Activated CD4-positive, alpha-beta T cell treated with anti-CD3 and anti-CD28 coated beads, Interleukin-2, Interleukin-4, amounts not matched to agents 100 ng/mL and 50 ng/mL, durations not matched to agents 16 hours and 8 hours (primary cell): ENCODE data around the gene SERPINB10.
A peak's percentile ranks its signal among the peaks of the same experiment; 100 is the strongest.

Source experiments
- DNase-seq: peaks from one replicate; pipeline ENCODE4 v3.0.0-alpha.2; 2020; ENCODE audit warnings: low spot score

SERPINB10 gene

GRCh38 chr18:63949068-63949737 lies 41.4 kb downstream of the SERPINB10 start, which contains the start of gene HMSD:
HMSD (plus strand) TSS chr18:63949301; CDS start chr18:63953456, 4,155 bp downstream.
- DNase-seq: peak; percentile 78

- peak; percentile 78 for DNase-seq
Measured at GRCh38 chr18:63951302-63951705, 43.5 kb downstream of the SERPINB10 start.

GRCh38 chr18:63953811-63954210 lies 46.1 kb downstream of the SERPINB10 start:
- no peak for DNase-seq

GRCh38 chr18:63956755-63957154 lies 49.0 kb downstream of the SERPINB10 start:
- no peak for DNase-seq

GRCh38 chr18:63960891-63961290 lies 53.1 kb downstream of the SERPINB10 start:
- no peak for DNase-seq

- no peak for DNase-seq
Measured at GRCh38 chr18:63961435-63961980, 53.8 kb downstream of the SERPINB10 start.

GRCh38 chr18:63962137-63962536 lies 54.4 kb downstream of the SERPINB10 start:
- DNase-seq: no peak

- peak; percentile 65 for DNase-seq
Measured at GRCh38 chr18:63963615-63964256, 56.0 kb downstream of the SERPINB10 start.

- DNase-seq: no peak
Measured at GRCh38 chr18:63964908-63965307, 57.1 kb downstream of the SERPINB10 start.

GRCh38 chr18:63965716-63966330 lies 58.1 kb downstream of the SERPINB10 start:
- no peak for DNase-seq

GRCh38 chr18:63969942-63970808 lies 62.4 kb downstream of the SERPINB10 start, which contains the start of gene SERPINB8:
SERPINB8 (plus strand) TSS chr18:63970081; CDS start chr18:63978309, 8,228 bp downstream.
- DNase-seq: peak; percentile 88

GRCh38 chr18:63970809-63971205 lies 63.0 kb downstream of the SERPINB10 start:
- no peak for DNase-seq

GRCh38 chr18:63971320-63972001 lies 63.7 kb downstream of the SERPINB10 start:
- DNase-seq: no peak

GRCh38 chr18:63972002-63972376 lies 64.2 kb downstream of the SERPINB10 start:
- DNase-seq: no peak

- DNase-seq: no peak
Measured at GRCh38 chr18:63974991-63975390, 67.2 kb downstream of the SERPINB10 start.

- no peak for DNase-seq
Measured at GRCh38 chr18:63975628-63976027, 67.9 kb downstream of the SERPINB10 start.

GRCh38 chr18:63977040-63977439 lies 69.3 kb downstream of the SERPINB10 start:
- no peak for DNase-seq

- peak; percentile 57 for DNase-seq
Measured at GRCh38 chr18:63979409-63979920, 71.7 kb downstream of the SERPINB10 start.

- DNase-seq: no peak
Measured at GRCh38 chr18:63980027-63980426, 72.3 kb downstream of the SERPINB10 start.

- no peak for DNase-seq
Measured at GRCh38 chr18:63980896-63981460, 73.2 kb downstream of the SERPINB10 start.

- no peak for DNase-seq
Measured at GRCh38 chr18:63981719-63982118, 74.0 kb downstream of the SERPINB10 start.
